B cell (primary cell): ENCODE measurements around the gene THSD4.

Source experiments
- CTCF ChIP-seq: fragments of 200-600 bp; IDR thresholded peaks from one replicate; pipeline ENCODE4 v1.8.0; 2022; ENCODE audit warnings: antibody characterized with exemption, mild to moderate bottlenecking
- EZH2 ChIP-seq: IDR thresholded peaks from 2 replicates; pipeline ENCODE4 v1.6.1; 2012; ENCODE audit warnings: borderline replicate concordance, low read depth, mild to moderate bottlenecking, moderate library complexity, low read length; ENCODE audit not compliant: insufficient read depth, poor library complexity, severe bottlenecking

GRCh38 chr15:71092056-71092600 is 23.1 kb upstream of the THSD4 start:
- TF ChIP-seq CTCF: no peak
- no peak for TF ChIP-seq EZH2
